Activated naive CD8-positive, alpha-beta T cell treated with anti-CD3 and anti-CD28 coated beads, Interleukin-2, amount 50 U/mL, for 16 hours (primary cell): ENCODE measurements around the gene ACSBG1.

ENCODE experiments used
- DNase-seq: peaks from one replicate; pipeline ENCODE4 v3.0.0-alpha.2; 2020; ENCODE audit warnings: low read depth, low spot score

ACSBG1 gene

GRCh38 chr15:78130466-78131294, 103.7 kb downstream of the ACSBG1 start:
- DNase-seq, result no peak

DNA sequence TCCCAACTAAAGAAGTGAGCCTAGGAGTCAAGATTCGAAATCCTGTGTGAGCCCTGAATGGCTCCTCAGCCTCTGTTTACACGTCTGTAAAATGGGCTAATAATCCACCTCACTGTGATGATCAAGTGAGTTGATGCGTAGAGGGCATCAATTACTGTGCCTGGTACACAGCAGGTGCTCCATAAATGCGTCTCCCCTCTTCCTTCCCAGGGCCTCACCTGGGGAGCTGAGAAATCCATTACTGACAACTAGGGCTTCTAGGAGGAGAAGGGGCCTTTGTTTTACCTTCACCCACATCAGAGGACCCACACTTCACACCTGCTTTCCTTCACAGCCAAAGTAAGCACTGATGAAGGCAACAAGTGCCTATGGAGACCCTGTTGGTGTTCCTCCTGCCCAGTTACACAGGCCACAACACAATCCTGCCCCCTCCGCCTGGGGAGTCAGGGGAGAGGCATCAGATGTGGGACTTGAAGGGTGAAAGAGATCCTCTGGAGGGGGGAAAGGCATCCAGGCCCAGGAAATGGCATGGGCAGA, 104.5 kb downstream of the ACSBG1 start:
- no peak for DNase-seq

DNA sequence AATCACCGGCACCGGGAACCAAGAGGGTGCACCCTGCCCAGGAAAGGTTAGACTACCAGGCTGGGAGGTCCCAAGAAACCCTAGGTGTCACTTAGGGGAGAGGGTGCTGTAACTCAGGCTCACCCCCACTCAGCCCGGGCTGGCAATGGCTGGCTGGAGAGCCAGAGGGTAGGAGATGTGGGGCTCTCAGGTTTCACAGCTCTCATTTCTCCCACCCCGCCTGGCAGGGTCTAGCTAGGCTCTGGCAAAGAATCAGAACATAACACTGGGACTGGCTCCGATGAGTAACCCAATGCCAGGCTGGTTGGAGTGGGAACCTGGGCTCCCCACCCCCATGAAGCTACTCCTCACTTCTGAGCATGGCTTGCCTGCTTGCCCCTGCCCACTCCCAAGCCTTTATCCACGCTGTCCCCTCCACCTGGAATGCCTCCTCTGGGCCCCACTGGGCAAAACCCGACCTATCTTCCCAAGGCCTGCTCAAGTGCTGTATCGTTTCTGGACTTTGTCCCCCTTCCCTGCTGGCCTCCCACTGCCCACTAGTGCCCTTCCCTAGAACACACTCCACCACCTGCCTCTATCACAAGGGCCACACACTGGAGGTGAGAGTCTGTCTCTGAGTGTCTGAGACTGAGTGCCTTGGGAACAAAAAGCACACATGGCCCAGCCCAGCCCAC, 105.2 kb downstream of the ACSBG1 start:
- no peak for DNase-seq

GRCh38 chr15:78127882-78128281, 106.5 kb downstream of the ACSBG1 start:
- no peak for DNase-seq

DNA sequence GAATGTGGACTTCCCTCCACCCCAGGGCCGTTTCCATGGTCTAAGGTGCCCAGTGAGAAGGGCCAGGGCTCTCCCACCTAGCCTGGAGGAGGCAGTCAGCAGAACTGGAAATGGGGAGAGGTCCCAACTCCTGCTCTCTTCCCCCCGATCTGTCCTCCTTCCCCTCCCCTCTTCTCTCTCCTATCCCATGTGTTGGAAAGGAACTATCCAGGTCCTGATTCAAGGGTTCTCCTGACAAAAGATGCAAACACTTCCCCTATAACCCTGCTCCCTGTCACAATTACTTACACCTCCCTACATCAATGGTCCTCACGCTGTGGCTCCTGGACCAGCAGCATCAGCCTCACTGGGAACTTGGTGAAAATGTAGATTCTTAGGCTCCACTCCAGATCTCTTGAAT, 109.1 kb downstream of the ACSBG1 start:
- DNase-seq, result no peak

- no peak for DNase-seq
These were observed 113.8 kb downstream of the ACSBG1 start for GRCh38 chr15:78120523-78120922.
